Measurements from ENCODE around the gene GOLGA6L7. TPM values are rescaled to one million over a fixed set of nuclear protein-coding genes. Genes with fewer than 3 reads are reported as not detected.
A peak's percentile ranks its signal among the peaks of the same experiment; 100 is the strongest.
"Not testable (repeated sequence)": the region's sequence is repeated elsewhere in the genome, so short reads cannot be mapped to it uniquely, and the experiment has no call there.

The GOLGA6L7 gene
- total RNA-seq, 2 experiments from 2014 or later: not detected

DNA sequence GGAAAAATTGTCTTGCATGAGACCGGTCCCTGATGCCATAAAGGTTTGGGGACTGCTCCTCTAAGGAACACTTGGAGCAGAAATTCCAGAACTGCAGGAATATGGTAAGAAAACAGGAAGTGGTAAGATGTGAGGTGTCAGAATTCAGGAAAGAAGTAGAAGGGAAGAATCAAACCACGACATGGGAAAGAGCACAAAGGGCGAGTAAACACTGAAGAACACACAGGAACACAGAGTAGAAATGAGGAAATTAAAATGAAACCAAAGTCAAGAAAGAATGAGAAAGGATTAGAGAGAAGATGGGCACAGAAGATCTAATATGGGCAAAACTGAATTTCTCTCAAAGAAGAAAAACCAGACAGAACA is 28.5 kb downstream of the GOLGA6L7 start:
- H3K4me3 Mint-ChIP-seq; DNase-seq; CTCF ChIA-PET; intact Hi-C loops (cut with micrococcal nuclease); POLR2A ChIA-PET; H3K27ac Mint-ChIP-seq; H3K9me3 Mint-ChIP-seq; H3K4me1 Mint-ChIP-seq (ENCODE audit: low read depth); H3K27me3 Mint-ChIP-seq; H3K36me3 Mint-ChIP-seq: not testable (repeated sequence)

DNA sequence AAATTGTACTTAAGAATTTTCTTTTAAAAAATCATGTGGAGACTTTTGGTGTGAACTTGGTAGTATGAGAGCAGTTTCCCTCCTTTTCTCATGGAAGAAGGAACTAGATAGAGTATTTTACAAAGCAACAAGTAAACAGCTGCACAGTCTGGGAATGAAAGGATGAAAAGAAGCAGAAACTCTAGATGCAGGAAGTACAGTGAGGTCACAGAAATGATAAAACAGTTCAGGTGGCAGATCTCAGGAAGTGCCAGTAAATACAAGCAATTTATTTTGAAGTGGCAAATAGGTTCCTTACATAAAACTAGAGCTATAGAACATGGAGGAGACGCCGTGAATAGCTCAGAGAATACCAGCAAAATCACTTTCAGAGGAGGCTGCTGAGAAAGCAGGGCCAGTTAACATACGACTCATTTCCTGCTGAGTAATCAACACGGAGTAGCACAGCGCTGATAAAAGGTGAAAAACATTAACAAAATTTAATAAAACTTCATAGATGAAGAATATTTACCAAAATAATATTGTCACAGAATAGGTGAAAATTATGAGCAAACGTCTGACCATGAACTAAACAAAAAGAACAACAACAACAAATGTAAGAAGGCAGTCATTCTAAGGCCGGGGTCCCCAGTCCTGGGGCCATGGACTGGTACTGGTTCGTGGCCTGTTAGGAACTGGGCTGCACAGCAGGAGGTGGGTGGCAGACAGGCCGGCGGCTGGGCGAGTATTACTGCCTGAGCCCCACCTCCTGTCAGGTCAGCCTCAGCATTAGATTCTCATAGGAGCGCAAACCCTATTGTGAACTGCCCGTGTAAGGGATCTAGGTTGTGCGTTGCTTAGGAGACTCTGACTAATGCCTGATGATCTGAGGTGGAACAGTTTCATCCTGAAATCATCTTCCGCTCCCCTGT is 29.2 kb downstream of the GOLGA6L7 start:
- intact Hi-C loops (cut with micrococcal nuclease); H3K36me3 Mint-ChIP-seq; POLR2A ChIA-PET; H3K9me3 Mint-ChIP-seq; CTCF ChIA-PET; H3K27ac Mint-ChIP-seq; H3K4me1 Mint-ChIP-seq (ENCODE audit: low read depth): not testable (repeated sequence)
- peak; percentile 29 for DNase-seq
- H3K27me3 Mint-ChIP-seq: peaks cover 12% of the 10 kb centered on the region
- peak overlapping the region; percentile 1 for H3K4me3 Mint-ChIP-seq

DNA sequence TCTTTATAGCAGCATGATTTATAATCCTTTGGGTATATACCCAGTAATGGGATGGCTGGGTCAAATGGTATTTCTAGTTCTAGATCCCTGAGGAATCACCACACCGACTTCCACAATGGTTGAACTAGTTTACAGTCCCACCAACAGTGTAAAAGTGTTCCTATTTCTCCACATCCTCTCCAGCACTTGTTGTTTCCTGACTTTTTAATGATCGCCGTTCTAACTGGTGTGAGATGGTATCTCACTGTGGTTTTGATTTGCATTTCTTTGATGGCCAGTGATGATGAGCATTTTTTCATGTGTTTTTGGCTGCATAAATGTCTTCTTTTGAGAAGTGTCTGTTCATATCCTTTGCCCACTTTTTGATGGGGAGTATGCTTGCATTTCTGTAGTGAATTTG is 30.3 kb downstream of the GOLGA6L7 start:
- DNase-seq; H3K9me3 Mint-ChIP-seq; H3K4me3 Mint-ChIP-seq; POLR2A ChIA-PET; intact Hi-C loops (cut with micrococcal nuclease); CTCF ChIA-PET; H3K36me3 Mint-ChIP-seq; H3K27ac Mint-ChIP-seq: not testable (repeated sequence)
- Mint-ChIP-seq H3K4me1 (ENCODE audit: low read depth) (peaks cover 18% of the 10 kb centered on the region), H3K27me3 (peaks cover 16% of the 10 kb centered on the region)

GRCh38 chr15:28814059-28814458 is 34.4 kb downstream of the GOLGA6L7 start:
- POLR2A ChIA-PET; H3K27ac Mint-ChIP-seq; CTCF ChIA-PET; DNase-seq; H3K4me3 Mint-ChIP-seq; intact Hi-C loops (cut with micrococcal nuclease); H3K36me3 Mint-ChIP-seq; H3K9me3 Mint-ChIP-seq: not testable (repeated sequence)
- Mint-ChIP-seq H3K27me3 (peaks cover 27% of the 10 kb centered on the region), H3K4me1 (ENCODE audit: low read depth) (peaks cover 16% of the 10 kb centered on the region)

DNA sequence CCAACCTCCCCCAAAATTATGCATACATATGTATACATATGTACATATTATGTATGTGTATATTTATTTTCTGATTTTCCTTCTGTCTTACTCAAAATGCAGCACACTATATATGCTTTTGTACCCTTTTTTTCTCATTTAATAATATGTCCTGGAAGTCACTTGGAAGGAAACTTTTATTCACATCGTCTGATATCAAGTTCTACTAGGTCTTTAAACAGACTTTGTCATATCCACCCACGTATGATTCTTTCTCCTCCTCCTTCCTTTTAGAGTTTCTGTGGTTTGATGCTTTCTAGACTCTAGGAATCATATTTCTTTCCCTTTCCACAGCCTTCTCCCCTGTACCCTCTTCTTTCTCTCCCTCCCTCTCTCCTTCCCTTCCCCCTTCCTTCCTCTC is 35.1 kb downstream of the GOLGA6L7 start:
- intact Hi-C loops (cut with micrococcal nuclease); H3K9me3 Mint-ChIP-seq: not testable (repeated sequence)

GRCh38 chr15:28811852-28812550 is 36.4 kb downstream of the GOLGA6L7 start:
- peaks cover 24% of the 10 kb centered on the region for H3K27me3 Mint-ChIP-seq
- intact Hi-C loops (cut with micrococcal nuclease); H3K4me3 Mint-ChIP-seq; CTCF ChIA-PET; H3K36me3 Mint-ChIP-seq; H3K9me3 Mint-ChIP-seq; DNase-seq; H3K4me1 Mint-ChIP-seq (ENCODE audit: low read depth); POLR2A ChIA-PET; H3K27ac Mint-ChIP-seq: not testable (repeated sequence)

More for the DNA sequence above, 35.1 kb downstream of the GOLGA6L7 start:
- CTCF ChIA-PET, H3K36me3 Mint-ChIP-seq, DNase-seq, H3K27ac Mint-ChIP-seq, POLR2A ChIA-PET, H3K4me3 Mint-ChIP-seq: not testable (repeated sequence)
- Mint-ChIP-seq H3K4me1 (ENCODE audit: low read depth) (peaks cover 11% of the 10 kb centered on the region), H3K27me3 (peaks cover 29% of the 10 kb centered on the region)

DNA sequence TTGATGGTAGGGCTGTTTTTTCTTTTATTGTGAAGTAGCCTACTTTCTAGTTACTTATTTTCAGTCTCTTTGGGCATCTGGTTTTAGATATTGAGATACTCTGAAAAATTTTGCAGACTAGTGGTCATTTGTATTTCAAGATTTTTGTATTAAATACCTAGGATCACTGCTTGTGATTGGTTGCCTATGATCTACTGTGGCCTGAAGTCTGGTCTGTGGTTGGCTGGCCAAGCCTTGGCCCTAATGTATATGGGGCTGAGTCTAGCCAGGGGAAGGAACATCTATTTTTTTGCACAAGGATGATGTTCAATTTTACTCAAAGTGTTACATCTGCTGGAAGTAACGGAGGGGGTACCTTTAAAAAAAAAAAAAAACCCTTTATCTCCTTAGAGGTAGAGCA is 38.0 kb downstream of the GOLGA6L7 start:
- H3K4me3 Mint-ChIP-seq; CTCF ChIA-PET; intact Hi-C loops (cut with micrococcal nuclease); H3K4me1 Mint-ChIP-seq (ENCODE audit: low read depth); DNase-seq; H3K9me3 Mint-ChIP-seq; H3K27ac Mint-ChIP-seq; POLR2A ChIA-PET; H3K36me3 Mint-ChIP-seq: not testable (repeated sequence)
- peaks cover 22% of the 10 kb centered on the region for H3K27me3 Mint-ChIP-seq

GRCh38 chr15:28808136-28808535 is 40.3 kb downstream of the GOLGA6L7 start:
- H3K27ac Mint-ChIP-seq; DNase-seq; H3K9me3 Mint-ChIP-seq; H3K4me1 Mint-ChIP-seq (ENCODE audit: low read depth); H3K4me3 Mint-ChIP-seq; intact Hi-C loops (cut with micrococcal nuclease); POLR2A ChIA-PET; CTCF ChIA-PET; H3K36me3 Mint-ChIP-seq: not testable (repeated sequence)
- H3K27me3 Mint-ChIP-seq: peaks cover 17% of the 10 kb centered on the region

DNA sequence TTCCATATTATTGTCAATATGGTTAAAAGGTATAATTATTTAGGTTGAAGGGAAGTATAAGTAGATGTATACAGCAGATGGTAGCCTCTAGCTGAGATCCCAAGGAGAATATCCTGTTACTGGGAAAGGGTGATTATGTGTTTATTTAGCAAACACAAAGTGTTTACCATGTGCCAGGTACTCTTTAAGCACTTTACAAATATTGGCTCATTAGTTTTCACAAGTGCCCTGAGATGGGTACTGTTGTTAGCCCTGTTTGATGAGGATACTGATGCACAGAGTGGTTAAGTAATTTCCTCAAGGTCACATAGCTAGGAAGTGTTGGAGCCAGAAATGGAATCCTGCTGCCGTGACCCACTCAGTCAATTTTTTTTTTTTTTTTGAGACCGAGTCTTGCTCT is 48.1 kb downstream of the GOLGA6L7 start:
- intact Hi-C loops (cut with micrococcal nuclease); POLR2A ChIA-PET; H3K4me3 Mint-ChIP-seq; H3K36me3 Mint-ChIP-seq; H3K4me1 Mint-ChIP-seq (ENCODE audit: low read depth); H3K27me3 Mint-ChIP-seq; H3K27ac Mint-ChIP-seq; CTCF ChIA-PET; H3K9me3 Mint-ChIP-seq; DNase-seq: not testable (repeated sequence)

DNA sequence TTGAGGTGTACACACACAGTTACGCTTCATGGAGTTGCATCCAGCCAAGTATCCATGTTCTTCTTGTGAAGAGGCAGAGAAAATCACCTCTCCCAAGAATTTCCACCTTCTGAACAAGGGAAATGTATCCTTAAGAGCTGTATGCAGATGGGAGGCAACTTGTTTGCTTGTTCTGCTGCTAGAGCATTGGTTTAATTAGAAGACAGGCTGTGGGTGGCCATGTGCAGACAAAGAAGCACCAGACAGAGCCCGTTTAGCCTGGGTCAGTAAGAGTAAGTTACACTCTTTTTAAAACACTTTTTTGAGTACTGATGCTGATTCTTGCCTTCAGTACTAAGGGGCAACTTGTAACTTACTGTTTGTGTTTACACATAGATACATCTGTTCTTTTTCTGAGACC is 50.2 kb downstream of the GOLGA6L7 start:
- H3K36me3 Mint-ChIP-seq; CTCF ChIA-PET; H3K4me1 Mint-ChIP-seq (ENCODE audit: low read depth); H3K9me3 Mint-ChIP-seq; POLR2A ChIA-PET; H3K4me3 Mint-ChIP-seq; H3K27me3 Mint-ChIP-seq; DNase-seq; H3K27ac Mint-ChIP-seq; intact Hi-C loops (cut with micrococcal nuclease): not testable (repeated sequence)

GRCh38 chr15:28794231-28794630 is 54.2 kb downstream of the GOLGA6L7 start:
- H3K4me1 Mint-ChIP-seq (ENCODE audit: low read depth); H3K4me3 Mint-ChIP-seq; H3K9me3 Mint-ChIP-seq; DNase-seq; POLR2A ChIA-PET; H3K36me3 Mint-ChIP-seq; intact Hi-C loops (cut with micrococcal nuclease); CTCF ChIA-PET; H3K27ac Mint-ChIP-seq: not testable (repeated sequence)
- peaks cover 14% of the 10 kb centered on the region for H3K27me3 Mint-ChIP-seq
